Ishikawa (cell line): ENCODE measurements around the gene MYO16.

Experiments
- CEBPB ChIP-seq: IDR thresholded peaks from 2 replicates; pipeline ENCODE4 v1.6.1; 2012
- CREB1 ChIP-seq: IDR thresholded peaks from 2 replicates; pipeline ENCODE4 v1.6.1; 2012; ENCODE audit warnings: low read depth
- EGR1 ChIP-seq: IDR thresholded peaks from 2 replicates; pipeline ENCODE4 v1.6.1; 2012
- EP300 ChIP-seq: IDR thresholded peaks from 2 replicates; pipeline ENCODE4 v1.6.1; 2012; ENCODE audit warnings: borderline replicate concordance
- FOXM1 ChIP-seq: IDR thresholded peaks from 2 replicates; pipeline ENCODE4 v1.6.1; 2012; ENCODE audit warnings: low read depth, borderline replicate concordance
- NFIC ChIP-seq: IDR thresholded peaks from 2 replicates; pipeline ENCODE4 v1.6.1; 2012
- RAD21 ChIP-seq: IDR thresholded peaks from 2 replicates; pipeline ENCODE4 v1.6.1; 2012; ENCODE audit warnings: low read depth
- TAF1 ChIP-seq: IDR thresholded peaks from 2 replicates; pipeline ENCODE4 v1.6.1; 2012; ENCODE audit warnings: low read depth, mild to moderate bottlenecking
- TCF12 ChIP-seq: IDR thresholded peaks from 2 replicates; pipeline ENCODE4 v1.6.1; 2012; ENCODE audit warnings: low read depth
- TEAD4 ChIP-seq: IDR thresholded peaks from 2 replicates; pipeline ENCODE4 v1.6.1; 2012
- YY1 ChIP-seq: IDR thresholded peaks from 2 replicates; pipeline ENCODE4 v1.6.1; 2012; ENCODE audit warnings: low read depth
- ZBTB7A ChIP-seq: IDR thresholded peaks from 2 replicates; pipeline ENCODE4 v1.6.1; 2012; ENCODE audit warnings: low read depth
- TF ChIP-seq, protein P1 (sequence below): IDR thresholded peaks from 2 replicates; pipeline ENCODE4 v1.6.1; 2012
- TF ChIP-seq, protein P2 (sequence below): IDR thresholded peaks from 2 replicates; pipeline ENCODE4 v1.6.1; 2012; ENCODE audit warnings: low read depth, mild to moderate bottlenecking
- TF ChIP-seq, protein P3 (sequence below): IDR thresholded peaks from 2 replicates; pipeline ENCODE4 v1.6.1; 2012

The MYO16 gene

DNA sequence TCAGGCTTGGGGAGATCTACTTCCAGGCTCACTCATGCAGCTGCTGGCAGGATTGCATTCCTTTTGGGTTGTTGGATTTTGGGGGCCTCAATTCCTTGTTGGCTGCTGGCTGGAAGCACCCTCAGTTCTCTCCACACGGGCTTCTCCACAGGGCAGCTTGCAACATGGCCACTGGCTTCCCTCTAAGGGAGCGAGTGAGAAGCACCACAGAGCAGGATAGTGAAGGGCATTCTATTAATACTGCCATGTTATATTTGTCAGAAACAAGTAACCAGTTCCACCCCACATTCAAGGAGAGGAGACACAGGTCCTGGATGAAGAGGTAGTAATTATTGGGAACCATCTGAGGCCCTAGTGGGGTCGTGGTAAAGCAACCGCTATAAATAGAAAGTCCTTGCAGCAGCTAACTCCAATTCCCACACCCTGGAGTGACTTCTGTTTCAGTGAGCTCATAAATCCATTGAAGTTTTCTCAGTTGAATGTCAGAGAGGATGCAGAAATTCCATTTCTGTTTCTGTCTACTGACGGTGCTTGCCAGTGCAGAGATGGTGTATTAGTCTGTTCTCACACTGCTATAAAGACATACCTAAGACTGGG lies 598.0 kb downstream of the MYO16 start:
- TF ChIP-seq, protein P1, sequence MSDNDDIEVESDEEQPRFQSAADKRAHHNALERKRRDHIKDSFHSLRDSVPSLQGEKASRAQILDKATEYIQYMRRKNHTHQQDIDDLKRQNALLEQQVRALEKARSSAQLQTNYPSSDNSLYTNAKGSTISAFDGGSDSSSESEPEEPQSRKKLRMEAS = no peak
- TF ChIP-seq ZBTB7A (no peak), RAD21 (no peak), NFIC (no peak), YY1 (no peak), TCF12 (no peak), CEBPB (no peak), EGR1 (no peak), FOXM1 (no peak), CREB1 (no peak), TAF1 (no peak), EP300 (no peak), TEAD4 (no peak)
- TF ChIP-seq, protein P2, sequence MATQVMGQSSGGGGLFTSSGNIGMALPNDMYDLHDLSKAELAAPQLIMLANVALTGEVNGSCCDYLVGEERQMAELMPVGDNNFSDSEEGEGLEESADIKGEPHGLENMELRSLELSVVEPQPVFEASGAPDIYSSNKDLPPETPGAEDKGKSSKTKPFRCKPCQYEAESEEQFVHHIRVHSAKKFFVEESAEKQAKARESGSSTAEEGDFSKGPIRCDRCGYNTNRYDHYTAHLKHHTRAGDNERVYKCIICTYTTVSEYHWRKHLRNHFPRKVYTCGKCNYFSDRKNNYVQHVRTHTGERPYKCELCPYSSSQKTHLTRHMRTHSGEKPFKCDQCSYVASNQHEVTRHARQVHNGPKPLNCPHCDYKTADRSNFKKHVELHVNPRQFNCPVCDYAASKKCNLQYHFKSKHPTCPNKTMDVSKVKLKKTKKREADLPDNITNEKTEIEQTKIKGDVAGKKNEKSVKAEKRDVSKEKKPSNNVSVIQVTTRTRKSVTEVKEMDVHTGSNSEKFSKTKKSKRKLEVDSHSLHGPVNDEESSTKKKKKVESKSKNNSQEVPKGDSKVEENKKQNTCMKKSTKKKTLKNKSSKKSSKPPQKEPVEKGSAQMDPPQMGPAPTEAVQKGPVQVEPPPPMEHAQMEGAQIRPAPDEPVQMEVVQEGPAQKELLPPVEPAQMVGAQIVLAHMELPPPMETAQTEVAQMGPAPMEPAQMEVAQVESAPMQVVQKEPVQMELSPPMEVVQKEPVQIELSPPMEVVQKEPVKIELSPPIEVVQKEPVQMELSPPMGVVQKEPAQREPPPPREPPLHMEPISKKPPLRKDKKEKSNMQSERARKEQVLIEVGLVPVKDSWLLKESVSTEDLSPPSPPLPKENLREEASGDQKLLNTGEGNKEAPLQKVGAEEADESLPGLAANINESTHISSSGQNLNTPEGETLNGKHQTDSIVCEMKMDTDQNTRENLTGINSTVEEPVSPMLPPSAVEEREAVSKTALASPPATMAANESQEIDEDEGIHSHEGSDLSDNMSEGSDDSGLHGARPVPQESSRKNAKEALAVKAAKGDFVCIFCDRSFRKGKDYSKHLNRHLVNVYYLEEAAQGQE = no peak
- TF ChIP-seq, protein P3, sequence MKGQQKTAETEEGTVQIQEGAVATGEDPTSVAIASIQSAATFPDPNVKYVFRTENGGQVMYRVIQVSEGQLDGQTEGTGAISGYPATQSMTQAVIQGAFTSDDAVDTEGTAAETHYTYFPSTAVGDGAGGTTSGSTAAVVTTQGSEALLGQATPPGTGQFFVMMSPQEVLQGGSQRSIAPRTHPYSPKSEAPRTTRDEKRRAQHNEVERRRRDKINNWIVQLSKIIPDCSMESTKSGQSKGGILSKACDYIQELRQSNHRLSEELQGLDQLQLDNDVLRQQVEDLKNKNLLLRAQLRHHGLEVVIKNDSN = no peak

DNA sequence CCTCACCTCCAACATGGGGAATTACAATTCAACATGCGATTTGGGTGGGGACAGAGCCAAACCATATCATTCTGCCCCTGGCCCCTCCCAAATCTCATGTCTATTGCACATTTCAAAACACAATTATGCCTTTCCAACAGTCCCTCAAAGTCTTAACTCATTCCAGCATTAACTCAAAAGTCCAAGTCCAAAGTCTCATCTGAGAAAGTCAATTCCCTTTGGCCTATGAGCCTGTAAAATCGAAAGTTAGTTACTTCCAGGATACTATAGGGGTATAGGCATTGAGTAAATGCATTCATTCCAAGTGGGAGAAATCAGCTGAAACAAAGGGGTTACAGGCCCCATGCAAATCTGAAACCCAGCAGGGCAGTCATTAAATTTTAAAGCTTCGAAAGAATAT lies 598.8 kb downstream of the MYO16 start:
- TF ChIP-seq CREB1 (no peak), YY1 (no peak), ZBTB7A (no peak), TAF1 (no peak), RAD21 (no peak), EP300 (no peak), TEAD4 (no peak), TCF12 (no peak), FOXM1 (no peak)
- TF ChIP-seq, protein P1 = no peak
- TF ChIP-seq, protein P3 = no peak

GRCh38 chr13:109231888-109232287 lies 602.5 kb downstream of the MYO16 start:
- no peak for TF ChIP-seq CEBPB
- no peak for TF ChIP-seq ZBTB7A
- no peak for TF ChIP-seq CREB1
- TF ChIP-seq TEAD4 = no peak
- TF ChIP-seq EGR1 = no peak
- TF ChIP-seq, protein P3 = no peak
- TF ChIP-seq TAF1 = no peak

GRCh38 chr13:109233293-109233692 lies 603.9 kb downstream of the MYO16 start:
- TF ChIP-seq CEBPB (no peak), YY1 (no peak), ZBTB7A (no peak), EP300 (no peak)
- TF ChIP-seq, protein P2 = no peak
- TF ChIP-seq, protein P3 = no peak

DNA sequence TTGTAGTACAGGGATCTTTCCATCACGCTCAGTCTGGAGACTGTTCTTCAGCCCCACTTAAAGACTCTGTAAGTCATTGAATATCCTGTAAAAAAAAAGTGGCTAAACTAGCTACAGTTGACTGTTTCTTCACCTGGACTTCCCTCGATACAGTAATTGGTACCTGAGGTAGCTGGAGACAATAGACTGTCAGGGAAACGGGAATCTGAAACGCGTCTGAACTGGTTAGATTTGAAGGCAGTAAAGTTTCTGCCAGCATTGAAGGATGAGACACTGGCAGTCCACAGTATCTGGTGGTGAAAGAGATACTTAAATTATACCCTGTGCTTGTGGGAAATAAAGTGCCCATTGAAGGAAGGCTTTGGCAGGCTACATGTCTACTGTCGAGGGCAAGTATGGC lies 606.5 kb downstream of the MYO16 start:
- no peak for TF ChIP-seq CREB1
- no peak for TF ChIP-seq CEBPB
- no peak for TF ChIP-seq RAD21
- TF ChIP-seq ZBTB7A = no peak
- TF ChIP-seq, protein P3 = no peak
- TF ChIP-seq, protein P2 = no peak
- no peak for TF ChIP-seq EP300
- no peak for TF ChIP-seq EGR1
- no peak for TF ChIP-seq FOXM1
- no peak for TF ChIP-seq TAF1
- TF ChIP-seq, protein P1 = no peak
- TF ChIP-seq TCF12 = no peak
- TF ChIP-seq NFIC = no peak
- TF ChIP-seq YY1 = no peak
- TF ChIP-seq TEAD4 = no peak
